Activated T-helper 1 cell treated with anti-CD3 and anti-CD28 coated beads, Interleukin-12 subunit alpha, Interleukin-12 subunit beta, Interleukin-2, Interleukin-4 antibody, amounts not matched to agents 30 ng/mL and 10 ng/mL and 1 ng/mL, durations not matched to agents 14 hours and 24 hours and 36 hours (primary cell): Measurements from ENCODE around the gene GTSE1. TPM values are rescaled to one million over a fixed set of nuclear protein-coding genes. Genes with fewer than 3 reads are reported as not detected.

Experiments used
- DNase-seq: peaks from one replicate; pipeline ENCODE4 v3.0.0; 2021; ENCODE audit warnings: low spot score
- H3K27ac Mint-ChIP-seq: one replicate; pipeline ENCODE4 v1.8.0; 2021; ENCODE audit warnings: mild to moderate bottlenecking, mixed read lengths
- H3K27me3 Mint-ChIP-seq: one replicate; pipeline ENCODE4 v1.8.0; 2022; ENCODE audit warnings: mild to moderate bottlenecking, moderate library complexity, mixed read lengths; ENCODE audit not compliant: insufficient read depth
- H3K36me3 Mint-ChIP-seq: one replicate; pipeline ENCODE4 v1.8.0; 2021; ENCODE audit warnings: low read depth, mixed read lengths
- H3K4me1 Mint-ChIP-seq: one replicate; pipeline ENCODE4 v1.8.0; 2021; ENCODE audit warnings: low read depth, mixed read lengths
- H3K4me3 Mint-ChIP-seq: one replicate; pipeline ENCODE4 v1.8.0; 2021; ENCODE audit warnings: mild to moderate bottlenecking, moderate library complexity, mixed read lengths
- H3K9me3 Mint-ChIP-seq: one replicate; pipeline ENCODE4 v1.8.0; 2021; ENCODE audit warnings: mixed read lengths
- intact Hi-C: fragments of 100-400 bp; cut with micrococcal nuclease; formaldehyde crosslinking; loops from one replicate; pipeline ENCODE4 v1.15.1; 2024
- total RNA-seq: library from RNA; stranded (reverse); gene quantifications from 2 replicates; pipeline ENCODE4 v1.2.3, GENCODE V29; 2022

Gene GTSE1
- total RNA-seq, 1 donor from 2014 or later, result 39.9 TPM

- no peaks in the 10 kb centered on the region for H3K27me3 Mint-ChIP-seq
- H3K27ac Mint-ChIP-seq, result no peak overlapping the region
- no peaks in the 10 kb centered on the region for H3K4me1 Mint-ChIP-seq
- no peak overlapping the region for H3K4me3 Mint-ChIP-seq
- no peaks in the 10 kb centered on the region for H3K9me3 Mint-ChIP-seq
- H3K36me3 Mint-ChIP-seq, result no peaks in the 10 kb centered on the region
- intact Hi-C loops, result no loop called here
- no peak for DNase-seq
Observed at GRCh38 chr22:46365166-46365624, 68.5 kb downstream of the GTSE1 start.

- H3K4me1 Mint-ChIP-seq, result no peaks in the 10 kb centered on the region
- H3K27me3 Mint-ChIP-seq, result no peaks in the 10 kb centered on the region
- intact Hi-C loops, result no loop called here
- no peak overlapping the region for H3K4me3 Mint-ChIP-seq
- no peaks in the 10 kb centered on the region for H3K9me3 Mint-ChIP-seq
- no peaks in the 10 kb centered on the region for H3K36me3 Mint-ChIP-seq
- H3K27ac Mint-ChIP-seq, result no peak overlapping the region
- DNase-seq, result no peak
Observed at GRCh38 chr22:46366327-46366731, 69.7 kb downstream of the GTSE1 start.

GRCh38 chr22:46366801-46367706, 70.4 kb downstream of the GTSE1 start:
- Mint-ChIP-seq H3K9me3 (no peaks in the 10 kb centered on the region), H3K27ac (no peak overlapping the region), H3K4me1 (no peaks in the 10 kb centered on the region), H3K4me3 (no peak overlapping the region), H3K27me3 (peaks cover 2% of the 10 kb centered on the region), H3K36me3 (no peaks in the 10 kb centered on the region)
- no peak for DNase-seq
- intact Hi-C loops, result loop anchor here (1.0 kb wide), 1 partner anchor 175 kb away; no protein-coding TSS in a partner anchor

- no peaks in the 10 kb centered on the region for H3K36me3 Mint-ChIP-seq
- intact Hi-C loops, result loop anchor here (1.0 kb wide), 1 partner anchor 175 kb away; no protein-coding TSS in a partner anchor
- no peaks in the 10 kb centered on the region for H3K4me1 Mint-ChIP-seq
- peaks cover 6% of the 10 kb centered on the region for H3K27me3 Mint-ChIP-seq
- H3K9me3 Mint-ChIP-seq, result no peaks in the 10 kb centered on the region
- H3K27ac Mint-ChIP-seq, result no peak overlapping the region
- no peak overlapping the region for H3K4me3 Mint-ChIP-seq
- DNase-seq, result peak; percentile 53
Observed at GRCh38 chr22:46367707-46368191, 71.1 kb downstream of the GTSE1 start.

GRCh38 chr22:46368422-46368821, 71.8 kb downstream of the GTSE1 start:
- intact Hi-C loops, result no loop called here

GRCh38 chr22:46368871-46369715, 72.4 kb downstream of the GTSE1 start:
- intact Hi-C loops, result no loop called here

More at GRCh38 chr22:46368422-46368821, 71.8 kb downstream of the GTSE1 start:
- Mint-ChIP-seq H3K27me3 (peaks cover 9% of the 10 kb centered on the region), H3K36me3 (no peaks in the 10 kb centered on the region), H3K27ac (no peak overlapping the region), H3K4me1 (no peaks in the 10 kb centered on the region), H3K4me3 (no peak overlapping the region), H3K9me3 (no peaks in the 10 kb centered on the region)
- DNase-seq, result no peak

GRCh38 chr22:46369716-46370583, 73.3 kb downstream of the GTSE1 start:
- no peak overlapping the region for H3K27ac Mint-ChIP-seq
- H3K27me3 Mint-ChIP-seq, result peaks cover 14% of the 10 kb centered on the region
- no peaks in the 10 kb centered on the region for H3K9me3 Mint-ChIP-seq
- no peak for DNase-seq
- H3K36me3 Mint-ChIP-seq, result no peaks in the 10 kb centered on the region
- no peak overlapping the region for H3K4me3 Mint-ChIP-seq
- intact Hi-C loops, result no loop called here
- H3K4me1 Mint-ChIP-seq, result peaks cover 5% of the 10 kb centered on the region

More at GRCh38 chr22:46368871-46369715, 72.4 kb downstream of the GTSE1 start:
- Mint-ChIP-seq H3K4me3 (no peak overlapping the region), H3K27ac (no peak overlapping the region), H3K27me3 (peaks cover 10% of the 10 kb centered on the region), H3K4me1 (peaks cover 2% of the 10 kb centered on the region), H3K36me3 (no peaks in the 10 kb centered on the region), H3K9me3 (no peaks in the 10 kb centered on the region)
- no peak for DNase-seq

GRCh38 chr22:46370584-46371291, 74.1 kb downstream of the GTSE1 start:
- no peak overlapping the region for H3K4me3 Mint-ChIP-seq
- H3K4me1 Mint-ChIP-seq, result peaks cover 5% of the 10 kb centered on the region
- H3K36me3 Mint-ChIP-seq, result no peaks in the 10 kb centered on the region
- peaks cover 14% of the 10 kb centered on the region for H3K27me3 Mint-ChIP-seq
- H3K9me3 Mint-ChIP-seq, result peaks cover under 1% of the 10 kb centered on the region
- no peak overlapping the region for H3K27ac Mint-ChIP-seq
- no peak for DNase-seq
- intact Hi-C loops, result no loop called here

- intact Hi-C loops, result no loop called here
- Mint-ChIP-seq H3K36me3 (no peaks in the 10 kb centered on the region), H3K9me3 (peaks cover 7% of the 10 kb centered on the region), H3K4me3 (no peak overlapping the region), H3K27me3 (peaks cover 14% of the 10 kb centered on the region), H3K4me1 (peaks cover 5% of the 10 kb centered on the region), H3K27ac (no peak overlapping the region)
- no peak for DNase-seq
Observed at GRCh38 chr22:46371623-46372226, 75.1 kb downstream of the GTSE1 start.

GRCh38 chr22:46372686-46373085, 76.0 kb downstream of the GTSE1 start:
- peaks cover 5% of the 10 kb centered on the region for H3K4me1 Mint-ChIP-seq
- no peak overlapping the region for H3K27ac Mint-ChIP-seq
- H3K4me3 Mint-ChIP-seq, result no peak overlapping the region
- peaks cover 7% of the 10 kb centered on the region for H3K9me3 Mint-ChIP-seq
- no peak for DNase-seq
- H3K36me3 Mint-ChIP-seq, result no peaks in the 10 kb centered on the region
- peaks cover 14% of the 10 kb centered on the region for H3K27me3 Mint-ChIP-seq
- intact Hi-C loops, result no loop called here

- DNase-seq, result no peak
- peaks cover 5% of the 10 kb centered on the region for H3K4me1 Mint-ChIP-seq
- no peaks in the 10 kb centered on the region for H3K36me3 Mint-ChIP-seq
- intact Hi-C loops, result no loop called here
- H3K4me3 Mint-ChIP-seq, result no peak overlapping the region
- peaks cover 14% of the 10 kb centered on the region for H3K27me3 Mint-ChIP-seq
- no peak overlapping the region for H3K27ac Mint-ChIP-seq
- H3K9me3 Mint-ChIP-seq, result peaks cover 7% of the 10 kb centered on the region
Observed at GRCh38 chr22:46373159-46373558, 76.5 kb downstream of the GTSE1 start.
